Stimulated activated CD4-positive, alpha-beta T cell treated with anti-CD3 and anti-CD28 coated beads, TNF-alpha, amount 100 ng/mL, for 48 hours (primary cell): ENCODE results near the gene TLE1.
"Not testable (repeated sequence)": the region's sequence is repeated elsewhere in the genome, so short reads cannot be mapped to it uniquely, and the experiment has no call there.

ENCODE experiments used
- DNase-seq, 3 donors: peaks; one replicate each; pipeline ENCODE4 v3.0.0-alpha.2; 2020; ENCODE audit warnings: low read depth in 3 of 3

Gene TLE1

GRCh38 chr9:81689343-81690175 is at the start of gene TLE1:
TSS of gene TLE1 (minus strand) at chr9:81689547. CDS start at chr9:81688240, 1,307 bp downstream.
- peak; percentile 39 to 63 (median 58) for DNase-seq

GRCh38 chr9:81737871-81738507 is 48.6 kb upstream of the TLE1 start:
- DNase-seq: no peak

- DNase-seq: not testable (repeated sequence)
Measured at GRCh38 chr9:81730498-81730897, 41.2 kb upstream of the TLE1 start.

- no peak for DNase-seq
Measured at GRCh38 chr9:81729135-81729534, 39.8 kb upstream of the TLE1 start.

GRCh38 chr9:81724242-81724889 is 35.0 kb upstream of the TLE1 start:
- DNase-seq: no peak

- no peak for DNase-seq
Measured at GRCh38 chr9:81722277-81722676, 32.9 kb upstream of the TLE1 start.

GRCh38 chr9:81720450-81721086 is 31.2 kb upstream of the TLE1 start:
- no peak for DNase-seq

- no peak for DNase-seq
Measured at GRCh38 chr9:81719972-81720371, 30.6 kb upstream of the TLE1 start.

GRCh38 chr9:81718244-81718643 is 28.9 kb upstream of the TLE1 start:
- no peak for DNase-seq

- no peak for DNase-seq
Measured at GRCh38 chr9:81717747-81718077, 28.4 kb upstream of the TLE1 start.

GRCh38 chr9:81717061-81717746 is 27.9 kb upstream of the TLE1 start:
- no peak for DNase-seq

GRCh38 chr9:81716409-81716808 is 27.1 kb upstream of the TLE1 start:
- DNase-seq: no peak

GRCh38 chr9:81705578-81705977 is 16.2 kb upstream of the TLE1 start:
- no peak for DNase-seq

GRCh38 chr9:81694541-81694940 is 5.2 kb upstream of the TLE1 start:
- no peak for DNase-seq

- DNase-seq: no peak
Measured at GRCh38 chr9:81693671-81694378, 4.5 kb upstream of the TLE1 start.

GRCh38 chr9:81690251-81690851 is 1.0 kb upstream of the TLE1 start:
- DNase-seq: no peak

GRCh38 chr9:81689093-81689342 is 329 bp downstream of the TLE1 start:
- DNase-seq: not testable (repeated sequence)

- not testable (repeated sequence) for DNase-seq
Measured at GRCh38 chr9:81688262-81689092, 870 bp downstream of the TLE1 start.

GRCh38 chr9:81687521-81688261 is 1.7 kb downstream of the TLE1 start:
- no peak for DNase-seq
